GM13976 (cell line): ENCODE measurements around the gene BSG.

Experiments
- DNase-seq: peaks from one replicate; pipeline ENCODE4 v3.0.0; 2012; ENCODE audit warnings: low spot score
- CTCF ChIP-seq: IDR thresholded peaks from 2 replicates; pipeline ENCODE4 v1.5.1; 2012; ENCODE audit warnings: borderline replicate concordance, mild to moderate bottlenecking; ENCODE audit not compliant: insufficient read depth; ENCODE audit errors: extremely low read depth, missing control alignments, control extremely low read depth
- in situ Hi-C: fragments of 300-500 bp; cut with MboI; formaldehyde crosslinking; loops from one replicate; pipeline ENCODE4 v1.12.0; 2022; ENCODE audit warnings: low sequenced_read_pairs, mixed read lengths, inconsistent platforms; ENCODE audit not compliant: unreplicated experiment

The BSG gene

GRCh38 chr19:590396-590745, 18.0 kb downstream of the BSG start:
- no peak for DNase-seq
- in situ Hi-C loops: loop anchor here (25.0 kb wide), 1 partner anchor 147 kb away; no protein-coding TSS in a partner anchor
- TF ChIP-seq CTCF: no peak

- no peak for TF ChIP-seq CTCF
- no peak for DNase-seq
- in situ Hi-C loops: loop anchor here (25.0 kb wide), 1 partner anchor 147 kb away; no protein-coding TSS in a partner anchor
Observed at GRCh38 chr19:590750-591098, 18.3 kb downstream of the BSG start.

GRCh38 chr19:591099-591958, 18.9 kb downstream of the BSG start:
- DNase-seq: no peak
- no peak for TF ChIP-seq CTCF
- in situ Hi-C loops: loop anchor here (25.0 kb wide), 1 partner anchor 146 kb away; no protein-coding TSS in a partner anchor

GRCh38 chr19:592101-592500, 19.7 kb downstream of the BSG start:
- no peak for DNase-seq
- no peak for TF ChIP-seq CTCF

GRCh38 chr19:593055-593454, 20.7 kb downstream of the BSG start:
- TF ChIP-seq CTCF: no peak
- no peak for DNase-seq
- in situ Hi-C loops: loop anchor here (25.0 kb wide), 1 partner anchor 144 kb away; no protein-coding TSS in a partner anchor

More at GRCh38 chr19:592101-592500, 19.7 kb downstream of the BSG start:
- in situ Hi-C loops: loop anchor here (25.0 kb wide), 1 partner anchor 145 kb away; no protein-coding TSS in a partner anchor

GRCh38 chr19:593505-593904, 21.1 kb downstream of the BSG start:
- in situ Hi-C loops: loop anchor here (25.0 kb wide), 1 partner anchor 144 kb away; no protein-coding TSS in a partner anchor
- no peak for TF ChIP-seq CTCF

More at GRCh38 chr19:593505-593904, 21.1 kb downstream of the BSG start:
- no peak for DNase-seq
